ENCODE measurements around the gene COPE. TPM values are rescaled to one million over a fixed set of nuclear protein-coding genes. Genes with fewer than 3 reads are reported as not detected.

Gene COPE
- total RNA-seq, 1 experiment from 2014 or later, result 207 TPM

GRCh38 chr19:18901491-18901890 lies 17.7 kb downstream of the COPE start:
- no peak overlapping the region for H3K4me3 ChIP-seq (ENCODE audit: low read depth, low read length)
- H3K4me1 ChIP-seq, result peaks cover 17% of the 10 kb centered on the region
- intact Hi-C loops (cut with micrococcal nuclease; ENCODE audit: unreplicated experiment), result no loop called here
- Mint-ChIP-seq H3K36me3 (ENCODE audit: insufficient read depth, unreplicated experiment) (peaks cover 30% of the 10 kb centered on the region), H3K4me3 (ENCODE audit: unreplicated experiment) (no peak overlapping the region), H3K27ac (ENCODE audit: unreplicated experiment) (no peak overlapping the region), H3K27me3 (ENCODE audit: insufficient read depth, unreplicated experiment) (no peaks in the 10 kb centered on the region), H3K9me3 (ENCODE audit: unreplicated experiment) (no peaks in the 10 kb centered on the region), H3K4me1 (ENCODE audit: low read depth, unreplicated experiment) (no peaks in the 10 kb centered on the region)
- H3K9me3 ChIP-seq, result no peaks in the 10 kb centered on the region
- DNase-seq, result no peak
- CTCF ChIA-PET, result no interaction called here
- TSS peak; percentile 20 for BruUV-seq (replicated peaks)
- TF ChIP-seq, protein P1, sequence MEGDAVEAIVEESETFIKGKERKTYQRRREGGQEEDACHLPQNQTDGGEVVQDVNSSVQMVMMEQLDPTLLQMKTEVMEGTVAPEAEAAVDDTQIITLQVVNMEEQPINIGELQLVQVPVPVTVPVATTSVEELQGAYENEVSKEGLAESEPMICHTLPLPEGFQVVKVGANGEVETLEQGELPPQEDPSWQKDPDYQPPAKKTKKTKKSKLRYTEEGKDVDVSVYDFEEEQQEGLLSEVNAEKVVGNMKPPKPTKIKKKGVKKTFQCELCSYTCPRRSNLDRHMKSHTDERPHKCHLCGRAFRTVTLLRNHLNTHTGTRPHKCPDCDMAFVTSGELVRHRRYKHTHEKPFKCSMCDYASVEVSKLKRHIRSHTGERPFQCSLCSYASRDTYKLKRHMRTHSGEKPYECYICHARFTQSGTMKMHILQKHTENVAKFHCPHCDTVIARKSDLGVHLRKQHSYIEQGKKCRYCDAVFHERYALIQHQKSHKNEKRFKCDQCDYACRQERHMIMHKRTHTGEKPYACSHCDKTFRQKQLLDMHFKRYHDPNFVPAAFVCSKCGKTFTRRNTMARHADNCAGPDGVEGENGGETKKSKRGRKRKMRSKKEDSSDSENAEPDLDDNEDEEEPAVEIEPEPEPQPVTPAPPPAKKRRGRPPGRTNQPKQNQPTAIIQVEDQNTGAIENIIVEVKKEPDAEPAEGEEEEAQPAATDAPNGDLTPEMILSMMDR (IDR thresholded peaks at IDR 0.05; ENCODE audit: insufficient read depth in 1 of 2, low read depth in 1 of 2, low read length in 1 of 2, severe bottlenecking in 1 of 2, unreplicated experiment in 1 of 2), result no peak
- POLR2A ChIA-PET, result interaction anchor here (1.0 kb wide), 1 partner anchor 18 kb away, joined by 3 read pairs; the partner anchor contains the start of gene DDX49
- no peaks in the 10 kb centered on the region for H3K36me3 ChIP-seq (ENCODE audit: control insufficient read depth, insufficient read depth, low read length)
- no peaks in the 10 kb centered on the region for H3K27me3 ChIP-seq (replicated peaks; ENCODE audit: control insufficient read depth, insufficient read depth, low read length)

DNA sequence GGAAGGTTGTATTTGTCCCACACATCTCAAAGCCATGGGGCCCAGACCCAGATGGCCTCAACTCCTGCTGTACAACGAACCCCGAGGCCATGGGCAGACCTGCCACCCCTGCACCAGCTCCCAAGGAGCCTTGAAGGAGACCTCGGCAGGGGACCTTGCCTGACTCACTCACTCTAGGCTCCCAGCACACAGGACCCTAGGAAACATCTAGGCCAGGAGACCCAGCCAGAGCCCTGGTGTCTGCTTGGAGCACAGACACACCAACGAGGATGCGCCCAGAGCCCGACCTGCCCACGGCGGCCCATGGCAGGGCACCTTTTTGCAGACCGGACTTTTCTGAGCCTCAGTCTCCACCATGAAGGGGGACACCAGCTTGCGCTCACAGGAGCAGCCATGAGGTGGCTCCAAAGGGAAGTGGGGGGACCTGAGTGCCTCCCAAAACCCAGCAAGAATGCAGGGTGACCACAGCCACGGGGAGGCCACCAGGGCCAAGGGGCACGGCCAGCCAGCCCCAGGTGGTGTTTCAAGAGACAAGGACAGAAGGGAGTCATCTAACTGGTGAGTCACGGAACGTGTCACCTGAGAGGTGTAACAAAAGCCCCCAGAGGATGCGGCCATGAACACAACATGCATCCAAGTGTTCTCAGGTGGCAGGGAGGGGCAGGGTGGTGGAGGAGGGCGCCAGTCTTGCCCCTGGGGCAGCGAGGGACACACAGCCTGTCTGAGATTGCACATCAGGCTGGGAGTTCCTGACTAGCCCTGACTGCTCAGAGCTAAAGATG lies 18.3 kb downstream of the COPE start:
- H3K27me3 ChIP-seq (replicated peaks; ENCODE audit: control insufficient read depth, insufficient read depth, low read length), result no peaks in the 10 kb centered on the region
- TF ChIP-seq, protein P1 (IDR thresholded peaks at IDR 0.05; ENCODE audit: insufficient read depth in 1 of 2, low read depth in 1 of 2, low read length in 1 of 2, severe bottlenecking in 1 of 2, unreplicated experiment in 1 of 2), result no peak
- H3K4me1 ChIP-seq, result peaks cover 17% of the 10 kb centered on the region
- BruUV-seq (replicated peaks), result no TSS peak
- no peaks in the 10 kb centered on the region for H3K27me3 Mint-ChIP-seq (ENCODE audit: insufficient read depth, unreplicated experiment)
- CTCF ChIA-PET, result interaction anchor here (1.5 kb wide), 1 partner anchor 86 kb away, joined by 4 read pairs; no protein-coding TSS in a partner anchor
- H3K36me3 ChIP-seq (ENCODE audit: control insufficient read depth, insufficient read depth, low read length), result no peaks in the 10 kb centered on the region
- H3K27ac Mint-ChIP-seq (ENCODE audit: unreplicated experiment), result no peak overlapping the region
- H3K4me3 Mint-ChIP-seq (ENCODE audit: unreplicated experiment), result no peak overlapping the region
- POLR2A ChIA-PET, result interaction anchor here (1.0 kb wide), 1 partner anchor 19 kb away, joined by 3 read pairs; the partner anchor contains the start of gene DDX49
- DNase-seq, result no peak
- H3K9me3 ChIP-seq, result no peaks in the 10 kb centered on the region
- H3K36me3 Mint-ChIP-seq (ENCODE audit: insufficient read depth, unreplicated experiment), result peaks cover 27% of the 10 kb centered on the region
- H3K4me1 Mint-ChIP-seq (ENCODE audit: low read depth, unreplicated experiment), result no peaks in the 10 kb centered on the region
- H3K9me3 Mint-ChIP-seq (ENCODE audit: unreplicated experiment), result no peaks in the 10 kb centered on the region
- intact Hi-C loops (cut with micrococcal nuclease; ENCODE audit: unreplicated experiment), result no loop called here
- no peak overlapping the region for H3K4me3 ChIP-seq (ENCODE audit: low read depth, low read length)

DNA sequence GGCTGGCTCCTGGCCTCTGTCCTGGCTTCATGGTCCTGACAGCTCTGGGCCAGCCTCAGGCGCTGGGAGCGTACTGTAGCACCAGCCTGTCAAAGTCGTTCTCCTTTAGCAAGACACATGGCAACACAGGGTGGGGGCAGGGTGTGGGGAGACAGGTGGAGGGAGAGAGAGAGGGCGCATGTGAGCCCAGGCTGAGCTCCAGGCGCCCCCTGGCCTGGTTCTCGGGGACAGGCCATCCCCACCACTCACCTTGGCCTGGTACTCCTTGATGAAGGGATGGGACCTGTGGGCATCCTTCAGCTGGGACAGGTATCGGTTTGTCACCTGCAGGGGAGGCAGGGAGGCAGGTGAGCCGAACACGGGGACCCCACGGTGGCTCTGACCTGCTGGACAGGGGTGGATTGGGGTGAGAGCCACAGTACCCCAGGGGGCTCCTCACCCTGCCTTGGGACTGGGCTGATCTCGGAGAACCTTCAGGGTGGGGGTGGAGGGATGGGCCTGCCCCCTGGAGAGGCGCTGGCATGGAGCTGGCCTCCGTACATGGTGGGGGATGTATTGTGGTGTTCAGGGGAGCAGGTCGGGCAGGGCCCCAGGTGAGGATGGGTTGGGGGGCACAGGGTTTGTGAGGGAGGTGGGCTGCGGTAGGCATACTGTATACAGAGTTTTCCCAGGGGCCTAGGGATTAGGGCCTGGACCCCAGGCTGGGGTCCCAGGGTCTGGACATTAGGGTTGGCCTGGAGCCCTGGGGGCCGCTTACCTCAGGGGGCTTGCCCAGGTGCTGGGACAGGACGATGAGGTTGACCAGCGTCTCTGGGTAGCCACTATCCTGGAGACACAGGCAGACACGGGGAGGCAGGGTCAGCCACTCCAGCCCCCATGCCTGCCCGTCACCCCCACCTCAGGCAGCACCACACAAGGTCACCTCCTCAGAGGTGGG lies 19.3 kb downstream of the COPE start:
- BruUV-seq (replicated peaks), result no TSS peak
- H3K4me1 ChIP-seq, result peaks cover 17% of the 10 kb centered on the region
- H3K4me3 ChIP-seq (ENCODE audit: low read depth, low read length), result no peak overlapping the region
- Mint-ChIP-seq H3K27ac (ENCODE audit: unreplicated experiment) (no peak overlapping the region), H3K36me3 (ENCODE audit: insufficient read depth, unreplicated experiment) (peaks cover 19% of the 10 kb centered on the region), H3K27me3 (ENCODE audit: insufficient read depth, unreplicated experiment) (no peaks in the 10 kb centered on the region), H3K4me1 (ENCODE audit: low read depth, unreplicated experiment) (no peaks in the 10 kb centered on the region), H3K9me3 (ENCODE audit: unreplicated experiment) (no peaks in the 10 kb centered on the region), H3K4me3 (ENCODE audit: unreplicated experiment) (no peak overlapping the region)
- H3K9me3 ChIP-seq, result no peaks in the 10 kb centered on the region
- no peaks in the 10 kb centered on the region for H3K36me3 ChIP-seq (ENCODE audit: control insufficient read depth, insufficient read depth, low read length)
- no peaks in the 10 kb centered on the region for H3K27me3 ChIP-seq (replicated peaks; ENCODE audit: control insufficient read depth, insufficient read depth, low read length)
- intact Hi-C loops (cut with micrococcal nuclease; ENCODE audit: unreplicated experiment), result no loop called here
- CTCF ChIA-PET, result interaction anchor here (1.5 kb wide), 1 partner anchor 87 kb away, joined by 4 read pairs; no protein-coding TSS in a partner anchor
- no peak for DNase-seq
- TF ChIP-seq, protein P1 (IDR thresholded peaks at IDR 0.05; ENCODE audit: insufficient read depth in 1 of 2, low read depth in 1 of 2, low read length in 1 of 2, severe bottlenecking in 1 of 2, unreplicated experiment in 1 of 2), result no peak
- POLR2A ChIA-PET, result interaction anchor here (0.5 kb wide), 1 partner anchor 29 kb away, joined by 3 read pairs; no protein-coding TSS in a partner anchor

Measured in Caco-2 (cell line).